Body of pancreas (tissue), 4 donors: ENCODE measurements around the gene MRRF. TPM values are rescaled to one million over a fixed set of nuclear protein-coding genes. Genes with fewer than 3 reads are reported as not detected.

Experiments used
- ATAC-seq: fragments of 150-250 bp; one replicate; pipeline ENCODE4 v1.9.1; 2016
- DNase-seq, 4 donors: peaks; one replicate each; pipeline ENCODE4 v3.0.0-alpha.2; 2019
- H3K27ac ChIP-seq, 4 donors: fragments of 200-600 bp; sonication (generic); 1 replicate in 3 of 4; 2 replicates in 1 of 4; pipeline versions ENCODE4 v1.5.1 to v1.6.1; 2016 to 2019; ENCODE audit warnings: mild to moderate bottlenecking in 1 of 4, mixed read lengths in 1 of 4, moderate library complexity in 1 of 4
- H3K27me3 ChIP-seq, 2 donors: fragments of 200-600 bp; sonication (generic); one replicate each; pipeline ENCODE4 v1.6.0; 2016; ENCODE audit warnings: mild to moderate bottlenecking in 1 of 2
- H3K36me3 ChIP-seq, 2 donors: fragments of 200-600 bp; sonication (generic); replicated peaks in 1 of 2; 2 replicates each; pipeline ENCODE4 v1.5.1; 2016; ENCODE audit warnings: low read depth in 2 of 2; ENCODE audit not compliant: insufficient read depth in 1 of 2
- H3K4me1 ChIP-seq: fragments of 200-600 bp; sonication (generic); one replicate; pipeline ENCODE4 v1.6.0; 2016
- H3K4me3 ChIP-seq, 2 donors: fragments of 200-600 bp; sonication (generic); 1 replicate in 1 of 2; 2 replicates in 1 of 2; pipeline ENCODE4 v1.5.1; 2016 to 2019
- H3K9me3 ChIP-seq, 3 donors: fragments of 200-600 bp; sonication (generic); 1 replicate in 2 of 3; 2 replicates in 1 of 3; pipeline ENCODE4 v1.5.1; 2016
- CTCF ChIP-seq, 7 experiments: fragments of 450-650 bp in 4 of 7; fragments of 200-600 bp in 3 of 7; sonication (generic) in 3 of 7; IDR thresholded peaks; one replicate each; pipeline ENCODE4 v1.5.1; 2016 to 2019; ENCODE audit warnings: antibody characterized with exemption in 7 of 7
- POLR2A ChIP-seq, 3 donors: fragments of 450-650 bp; IDR thresholded peaks; one replicate each; pipeline ENCODE4 v1.6.1; 2016; ENCODE audit warnings: antibody characterized with exemption in 3 of 3, mild to moderate bottlenecking in 2 of 3
- WGBS, 2 donors: methylation state at CpG; one replicate each; pipeline ENCODE4 v1.1.5; 2017; 5-methylcytosine and 5-hydroxymethylcytosine counted together
- intact Hi-C: fragments of 100-400 bp; cut with DNase I; formaldehyde crosslinking; loops from one replicate; pipeline ENCODE4 v1.15.1; 2023
- total RNA-seq, 2 donors: library from RNA; depleted of rRNA; stranded (reverse); fragments of >200 nt; gene quantifications; one replicate each; pipeline ENCODE4 v1.1.0, GENCODE V29; 2016

MRRF gene
- total RNA-seq, 2 donors from 2014 or later: 11.9 to 13.5 TPM

DNA sequence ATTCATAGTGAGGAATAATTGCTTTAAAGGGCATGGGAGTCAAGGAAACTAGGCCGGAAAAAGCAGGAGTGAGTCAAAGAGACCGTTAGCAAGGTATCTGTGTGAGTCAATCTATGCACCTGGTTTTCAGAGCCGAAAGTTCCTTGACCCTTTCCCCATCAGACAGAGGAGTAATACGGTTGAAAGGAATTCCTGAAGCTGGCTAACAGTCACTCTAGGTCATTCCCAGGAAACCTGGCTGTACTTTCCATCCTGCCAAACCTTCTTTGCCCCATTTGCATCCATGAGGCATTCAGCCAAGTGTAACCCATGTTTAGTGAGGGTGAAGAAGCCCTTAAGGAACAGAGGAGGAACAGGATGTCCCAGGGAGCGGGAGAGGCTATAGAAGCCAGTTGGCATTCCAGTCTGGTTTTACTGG is 16.2 kb upstream of the MRRF start:
- Histone ChIP-seq H3K27me3 (no peaks in the 10 kb centered on the region), H3K4me3 (no peak overlapping the region), H3K36me3 (peaks cover 8 to 23% of the 10 kb centered on the region in 2 donors), H3K4me1 (no peaks in the 10 kb centered on the region), H3K27ac (no peak overlapping the region), H3K9me3 (no peaks in the 10 kb centered on the region)
- intact Hi-C loops: no loop called here
- ATAC-seq (no peak), DNase-seq (no peak)
- 83 to 89% methylated on average over 5 of the region's 5 CpGs for WGBS, 2 donors
- no peak for TF ChIP-seq CTCF (IDR thresholded peaks at IDR 0.05)
- no peak for TF ChIP-seq POLR2A (IDR thresholded peaks at IDR 0.05)

DNA sequence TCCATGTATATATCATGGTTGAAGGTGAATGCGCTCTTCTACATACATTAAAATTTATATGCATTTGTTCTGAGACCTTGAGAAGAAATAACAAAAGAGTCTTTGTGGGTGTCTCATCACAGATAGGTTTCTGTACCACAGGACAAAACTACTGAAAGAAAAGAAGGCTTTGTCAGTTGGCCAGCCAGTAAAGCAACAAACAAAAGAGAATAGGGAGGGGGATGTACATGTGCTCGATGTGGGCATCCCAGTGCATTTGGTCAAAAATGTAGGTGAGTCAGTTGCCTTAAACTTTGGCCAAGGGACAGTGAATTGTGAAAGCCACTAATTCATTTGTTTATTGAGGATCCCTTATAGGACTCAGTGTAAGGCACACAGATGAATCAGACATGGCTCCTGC is 13.3 kb upstream of the MRRF start:
- Histone ChIP-seq H3K27me3 (no peaks in the 10 kb centered on the region), H3K4me3 (no peak overlapping the region), H3K36me3 (peaks cover 8 to 15% of the 10 kb centered on the region in 2 donors), H3K4me1 (no peaks in the 10 kb centered on the region), H3K9me3 (no peaks in the 10 kb centered on the region), H3K27ac (no peak overlapping the region)
- ATAC-seq (no peak), DNase-seq (no peak)
- intact Hi-C loops: loop anchor here (10.0 kb wide), 1 partner anchor 53 kb away; no protein-coding TSS in a partner anchor
- TF ChIP-seq CTCF (IDR thresholded peaks at IDR 0.05): no peak
- no peak for TF ChIP-seq POLR2A (IDR thresholded peaks at IDR 0.05)
- 90 to 94% methylated on average over 2 of the region's 2 CpGs for whole genome bisulfite sequencing, 2 donors

DNA sequence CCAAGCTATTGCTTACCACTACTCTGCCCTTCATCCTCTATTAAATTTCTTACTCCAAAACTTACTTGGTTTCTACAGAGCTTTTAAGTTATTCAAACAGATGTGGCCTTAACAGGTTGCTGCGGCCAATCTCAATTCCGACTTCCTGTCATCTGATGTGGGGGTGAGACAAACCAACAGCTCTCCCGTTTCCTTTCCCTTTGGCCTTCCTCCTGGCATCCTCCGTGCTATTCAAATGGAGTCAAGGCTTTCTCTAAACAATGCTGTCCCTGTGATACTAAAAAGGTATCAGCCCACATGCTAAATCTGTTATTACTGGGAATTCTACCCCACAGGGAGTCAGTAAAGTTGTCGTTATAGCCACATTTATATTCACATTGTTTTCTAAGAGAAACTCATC is 11.9 kb upstream of the MRRF start:
- no peaks in the 10 kb centered on the region for H3K4me1 ChIP-seq
- no peaks in the 10 kb centered on the region for H3K27me3 ChIP-seq
- H3K36me3 ChIP-seq: peaks cover 5 to 6% of the 10 kb centered on the region in 2 donors
- no peak for TF ChIP-seq CTCF (IDR thresholded peaks at IDR 0.05)
- no peak for TF ChIP-seq POLR2A (IDR thresholded peaks at IDR 0.05)
- no peak overlapping the region for H3K4me3 ChIP-seq
- ATAC-seq (no peak), DNase-seq (no peak)
- H3K27ac ChIP-seq: no peak overlapping the region
- intact Hi-C loops: loop anchor here (10.0 kb wide), 1 partner anchor 52 kb away; no protein-coding TSS in a partner anchor
- no peaks in the 10 kb centered on the region for H3K9me3 ChIP-seq
- WGBS, 2 donors: 68 to 81% methylated on average over 5 of the region's 5 CpGs

GRCh38 chr9:122254761-122255160 is 9.9 kb upstream of the MRRF start:
- ATAC-seq (no peak), DNase-seq (no peak)
- no peak overlapping the region for H3K27ac ChIP-seq
- TF ChIP-seq POLR2A (IDR thresholded peaks at IDR 0.05) (no peak), CTCF (IDR thresholded peaks at IDR 0.05) (no peak)
- no peak overlapping the region for H3K4me3 ChIP-seq
- H3K36me3 ChIP-seq: peaks cover 5 to 7% of the 10 kb centered on the region in 2 donors
- no peaks in the 10 kb centered on the region for H3K27me3 ChIP-seq
- intact Hi-C loops: loop anchor here (10.0 kb wide), 1 partner anchor 50 kb away; no protein-coding TSS in a partner anchor
- 93 to 94% methylated on average over 3 of the region's 3 CpGs for WGBS, 2 donors
- H3K4me1 ChIP-seq: no peaks in the 10 kb centered on the region
- H3K9me3 ChIP-seq: no peaks in the 10 kb centered on the region

DNA sequence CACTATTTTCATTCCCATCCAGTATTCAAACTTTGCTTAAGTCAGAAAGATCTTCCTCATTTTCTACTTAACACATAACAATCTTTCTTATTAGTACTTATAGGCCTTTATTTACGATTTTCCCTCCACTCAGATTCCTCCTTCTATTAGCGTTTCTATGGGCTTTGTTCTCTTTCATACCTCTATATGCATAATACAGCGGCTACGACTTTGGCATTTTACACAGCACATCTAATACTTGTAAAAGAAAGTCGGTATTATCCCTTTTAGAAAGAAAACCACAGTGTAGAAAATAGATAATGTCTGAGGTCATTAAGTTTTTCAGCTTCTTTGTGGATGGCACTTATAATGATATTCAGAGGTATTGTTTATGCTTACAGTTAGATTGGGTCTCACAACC is 8.5 kb upstream of the MRRF start:
- intact Hi-C loops: loop anchor here (10.0 kb wide), 1 partner anchor 49 kb away; no protein-coding TSS in a partner anchor
- Histone ChIP-seq H3K9me3 (no peaks in the 10 kb centered on the region), H3K36me3 (peaks cover 5 to 7% of the 10 kb centered on the region in 2 donors), H3K27me3 (no peaks in the 10 kb centered on the region), H3K27ac (no peak overlapping the region), H3K4me3 (no peak overlapping the region), H3K4me1 (peaks cover under 1% of the 10 kb centered on the region)
- ATAC-seq (no peak), DNase-seq (no peak)
- WGBS, 2 donors: 89% methylated on average over 5 of the region's 5 CpGs
- no peak for TF ChIP-seq POLR2A (IDR thresholded peaks at IDR 0.05)
